HS-27A (cell line): ENCODE data around the gene GJE1.

Experiments
- DNase-seq: peaks from one replicate; pipeline ENCODE4 v3.0.0-alpha.2; 2012; ENCODE audit warnings: low read depth, missing footprints

Gene GJE1

GRCh38 chr6:142165227-142165626, 32.5 kb downstream of the GJE1 start:
- DNase-seq = no peak

- DNase-seq = no peak
Observed at GRCh38 chr6:142167071-142167470, 34.3 kb downstream of the GJE1 start.

GRCh38 chr6:142167486-142167885, 34.8 kb downstream of the GJE1 start:
- no peak for DNase-seq

- no peak for DNase-seq
Observed at GRCh38 chr6:142171351-142171750, 38.6 kb downstream of the GJE1 start.

- no peak for DNase-seq
Observed at GRCh38 chr6:142172758-142173157, 40.0 kb downstream of the GJE1 start.

- DNase-seq = no peak
Observed at GRCh38 chr6:142173980-142174379, 41.3 kb downstream of the GJE1 start.

- DNase-seq = no peak
Observed at GRCh38 chr6:142174703-142175102, 42.0 kb downstream of the GJE1 start.

GRCh38 chr6:142178129-142178528, 45.4 kb downstream of the GJE1 start:
- no peak for DNase-seq

- no peak for DNase-seq
Observed at GRCh38 chr6:142182004-142182403, 49.3 kb downstream of the GJE1 start.

- no peak for DNase-seq
Observed at GRCh38 chr6:142183351-142183750, 50.6 kb downstream of the GJE1 start.

- DNase-seq = no peak
Observed at GRCh38 chr6:142184307-142184706, 51.6 kb downstream of the GJE1 start.
